Measurements from ENCODE around the gene BABAM2. TPM values are rescaled to one million over a fixed set of nuclear protein-coding genes. Genes with fewer than 3 reads are reported as not detected.
"Not testable (repeated sequence)": the region's sequence is repeated elsewhere in the genome, so short reads cannot be mapped to it uniquely, and the experiment has no call there.

The BABAM2 gene
- polyA plus RNA-seq, 2 donors: 9.1 to 18.0 TPM

DNA sequence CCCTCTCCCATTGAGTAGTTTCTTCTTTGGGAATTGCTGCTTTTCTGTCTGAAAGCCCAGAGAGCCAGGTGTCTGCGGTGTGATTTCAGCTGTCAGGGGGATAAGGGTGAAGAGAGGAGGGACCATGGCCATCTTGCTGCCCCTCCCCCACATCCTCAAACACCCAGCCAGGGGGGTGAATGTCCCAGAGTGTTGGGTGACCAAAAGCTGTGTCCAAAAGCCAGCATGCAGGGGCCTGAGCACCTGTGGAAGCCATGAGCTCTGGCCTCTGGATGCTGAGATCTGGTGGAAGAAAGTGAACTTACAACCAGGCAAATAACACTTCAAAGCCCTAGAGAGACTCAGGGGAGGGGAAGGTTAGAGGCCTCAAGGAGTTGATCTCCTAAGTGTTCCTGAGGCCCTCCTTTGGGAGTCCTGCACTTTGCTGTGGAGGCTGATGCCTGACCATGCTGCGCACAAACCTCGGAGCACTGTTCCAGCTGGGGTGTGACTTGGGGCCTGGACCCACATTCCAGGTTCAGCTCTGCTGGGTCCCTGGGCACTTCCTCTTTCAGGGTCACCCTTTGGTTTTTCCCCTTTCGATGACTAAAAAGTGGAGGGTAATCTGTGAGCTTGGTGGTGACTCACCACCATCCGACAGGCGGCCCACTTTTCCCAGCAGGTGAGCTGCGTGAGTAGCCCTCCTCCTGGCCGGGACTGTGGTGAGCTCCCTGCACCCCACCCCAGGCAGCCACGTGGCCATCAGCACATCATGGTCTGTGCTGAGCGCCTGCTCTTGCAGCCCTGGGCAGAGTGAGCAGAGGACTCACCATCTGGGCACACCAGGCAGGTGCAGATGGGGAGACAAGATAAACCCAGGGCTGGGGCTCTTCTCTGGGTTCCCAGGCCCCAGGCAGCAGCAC lies 435.3 kb downstream of the BABAM2 start:
- no peaks in the 10 kb centered on the region for H3K9me3 ChIP-seq (ENCODE audit: control insufficient read depth in 2 of 2, insufficient read depth in 1 of 2, low read depth in 1 of 2, low read length in 1 of 2)
- H3K27me3 ChIP-seq (ENCODE audit: control insufficient read depth in 1 of 2, insufficient read depth in 2 of 2, low read length in 2 of 2): no peaks in the 10 kb centered on the region
- H3K27ac ChIP-seq (ENCODE audit: low read depth in 2 of 2, low read length in 1 of 2): no peak overlapping the region
- WGBS, 2 donors: 77 to 87% methylated on average over 10 of the region's 10 CpGs
- H3K4me3 ChIP-seq (ENCODE audit: low read depth in 1 of 2, low read length in 2 of 2): no peak overlapping the region
- H3K4me1 ChIP-seq (ENCODE audit: control insufficient read depth in 2 of 2, insufficient read depth in 2 of 2, low read length in 1 of 2): peaks cover 16 to 17% of the 10 kb centered on the region in 2 donors
- no peaks in the 10 kb centered on the region for H3K36me3 ChIP-seq (ENCODE audit: control insufficient read depth in 2 of 2, insufficient read depth in 2 of 2, low read length in 1 of 2)

- Histone ChIP-seq H3K27ac (ENCODE audit: low read depth in 2 of 2, low read length in 1 of 2) (peak overlapping the region in 1 of 2 donors; percentile 24), H3K36me3 (ENCODE audit: control insufficient read depth in 2 of 2, insufficient read depth in 2 of 2, low read length in 1 of 2) (no peaks in the 10 kb centered on the region), H3K9me3 (ENCODE audit: control insufficient read depth in 2 of 2, insufficient read depth in 1 of 2, low read depth in 1 of 2, low read length in 1 of 2) (no peaks in the 10 kb centered on the region), H3K27me3 (ENCODE audit: control insufficient read depth in 1 of 2, insufficient read depth in 2 of 2, low read length in 2 of 2) (no peaks in the 10 kb centered on the region), H3K4me1 (ENCODE audit: control insufficient read depth in 2 of 2, insufficient read depth in 2 of 2, low read length in 1 of 2) (peaks cover 16 to 17% of the 10 kb centered on the region in 2 donors), H3K4me3 (ENCODE audit: low read depth in 1 of 2, low read length in 2 of 2) (no peak overlapping the region)
- WGBS, 2 donors: 83 to 86% methylated on average over 4 of the region's 4 CpGs
These were observed 435.9 kb downstream of the BABAM2 start for GRCh38 chr2:28326469-28326805.

DNA sequence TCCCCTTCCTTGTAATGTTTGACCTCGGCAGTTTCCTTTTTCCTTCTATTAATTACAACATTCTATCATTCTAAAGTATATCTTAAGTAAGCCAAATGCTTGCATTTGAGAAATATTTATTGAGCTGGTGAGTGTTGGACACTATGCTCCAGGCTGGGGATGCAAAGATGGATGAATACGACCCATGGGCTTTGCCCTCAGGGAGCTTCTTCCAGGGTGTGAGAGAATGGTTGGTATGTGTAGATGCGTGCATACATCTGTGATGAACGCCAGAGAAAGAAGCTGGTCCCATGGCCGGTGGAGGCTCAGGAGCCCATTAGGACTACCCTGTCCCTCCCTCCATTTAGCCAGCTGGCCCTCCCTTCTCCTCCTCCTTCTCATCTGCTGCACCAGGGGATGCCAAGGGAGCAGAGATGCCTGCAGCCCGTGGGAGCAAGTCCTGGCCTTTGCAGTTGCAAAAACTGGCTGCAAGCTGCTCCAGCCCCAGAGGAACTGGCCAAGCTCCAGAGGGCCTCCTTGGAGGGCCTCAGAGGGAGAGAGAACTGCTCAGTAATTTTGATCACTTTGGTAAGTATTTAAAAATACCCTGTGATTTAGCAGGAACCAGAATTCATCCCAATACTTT lies 436.5 kb downstream of the BABAM2 start:
- H3K4me3 ChIP-seq (ENCODE audit: low read depth in 1 of 2, low read length in 2 of 2): no peak overlapping the region
- H3K27ac ChIP-seq (ENCODE audit: low read depth in 2 of 2, low read length in 1 of 2): peak overlapping the region; percentile 39 to 45
- no peaks in the 10 kb centered on the region for H3K36me3 ChIP-seq (ENCODE audit: control insufficient read depth in 2 of 2, insufficient read depth in 2 of 2, low read length in 1 of 2)
- 60 to 68% methylated on average over 6 of the region's 6 CpGs for WGBS, 2 donors
- H3K4me1 ChIP-seq (ENCODE audit: control insufficient read depth in 2 of 2, insufficient read depth in 2 of 2, low read length in 1 of 2): peaks cover 16 to 17% of the 10 kb centered on the region in 2 donors
- no peaks in the 10 kb centered on the region for H3K9me3 ChIP-seq (ENCODE audit: control insufficient read depth in 2 of 2, insufficient read depth in 1 of 2, low read depth in 1 of 2, low read length in 1 of 2)
- H3K27me3 ChIP-seq (ENCODE audit: control insufficient read depth in 1 of 2, insufficient read depth in 2 of 2, low read length in 2 of 2): no peaks in the 10 kb centered on the region

DNA sequence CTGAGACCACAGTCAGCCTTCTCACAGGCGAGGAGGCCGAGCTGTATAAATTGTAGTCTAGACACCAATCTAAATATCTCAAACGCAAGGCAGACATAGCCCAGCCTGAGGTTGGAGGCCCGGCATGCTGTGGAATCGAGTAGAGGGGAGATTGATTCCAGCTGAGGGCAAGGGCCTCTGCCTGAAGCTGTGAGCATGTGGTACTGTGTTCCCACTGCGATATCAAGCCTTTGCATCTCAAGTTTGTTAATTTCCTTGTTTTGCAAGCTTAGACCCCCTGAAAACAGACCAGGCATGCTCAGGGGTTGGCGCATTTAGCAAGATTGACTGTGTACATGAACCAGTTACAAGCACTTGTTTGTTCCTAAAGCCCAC lies 437.0 kb downstream of the BABAM2 start:
- Histone ChIP-seq H3K4me3 (ENCODE audit: low read depth in 1 of 2, low read length in 2 of 2) (no peak overlapping the region), H3K9me3 (ENCODE audit: control insufficient read depth in 2 of 2, insufficient read depth in 1 of 2, low read depth in 1 of 2, low read length in 1 of 2) (no peaks in the 10 kb centered on the region), H3K4me1 (ENCODE audit: control insufficient read depth in 2 of 2, insufficient read depth in 2 of 2, low read length in 1 of 2) (peaks cover 16 to 17% of the 10 kb centered on the region in 2 donors), H3K27ac (ENCODE audit: low read depth in 2 of 2, low read length in 1 of 2) (peak overlapping the region; percentile 39 to 72), H3K36me3 (ENCODE audit: control insufficient read depth in 2 of 2, insufficient read depth in 2 of 2, low read length in 1 of 2) (peaks cover 0 to 3% of the 10 kb centered on the region in 2 donors), H3K27me3 (ENCODE audit: control insufficient read depth in 1 of 2, insufficient read depth in 2 of 2, low read length in 2 of 2) (no peaks in the 10 kb centered on the region)
- 74 to 76% methylated on average over 7 of the region's 7 CpGs for WGBS, 2 donors

GRCh38 chr2:28327956-28328922 lies 437.7 kb downstream of the BABAM2 start:
- 46 to 63% methylated on average over 14 of the region's 14 CpGs for WGBS, 2 donors
- Histone ChIP-seq H3K4me3 (ENCODE audit: low read depth in 1 of 2, low read length in 2 of 2) (no peak overlapping the region), H3K4me1 (ENCODE audit: control insufficient read depth in 2 of 2, insufficient read depth in 2 of 2, low read length in 1 of 2) (peaks cover 16 to 17% of the 10 kb centered on the region in 2 donors), H3K36me3 (ENCODE audit: control insufficient read depth in 2 of 2, insufficient read depth in 2 of 2, low read length in 1 of 2) (peaks cover 0 to 4% of the 10 kb centered on the region in 2 donors), H3K27ac (ENCODE audit: low read depth in 2 of 2, low read length in 1 of 2) (peak overlapping the region; percentile 39 to 72), H3K27me3 (ENCODE audit: control insufficient read depth in 1 of 2, insufficient read depth in 2 of 2, low read length in 2 of 2) (no peaks in the 10 kb centered on the region), H3K9me3 (ENCODE audit: control insufficient read depth in 2 of 2, insufficient read depth in 1 of 2, low read depth in 1 of 2, low read length in 1 of 2) (no peaks in the 10 kb centered on the region)

- Histone ChIP-seq H3K4me3 (ENCODE audit: low read depth in 1 of 2, low read length in 2 of 2) (no peak overlapping the region), H3K27ac (ENCODE audit: low read depth in 2 of 2, low read length in 1 of 2) (no peak overlapping the region), H3K27me3 (ENCODE audit: control insufficient read depth in 1 of 2, insufficient read depth in 2 of 2, low read length in 2 of 2) (no peaks in the 10 kb centered on the region), H3K36me3 (ENCODE audit: control insufficient read depth in 2 of 2, insufficient read depth in 2 of 2, low read length in 1 of 2) (peaks cover 0 to 4% of the 10 kb centered on the region in 2 donors), H3K9me3 (ENCODE audit: control insufficient read depth in 2 of 2, insufficient read depth in 1 of 2, low read depth in 1 of 2, low read length in 1 of 2) (no peaks in the 10 kb centered on the region), H3K4me1 (ENCODE audit: control insufficient read depth in 2 of 2, insufficient read depth in 2 of 2, low read length in 1 of 2) (peaks cover 16 to 19% of the 10 kb centered on the region in 2 donors)
- 89 to 94% methylated on average over 5 of the region's 5 CpGs for WGBS, 2 donors
These were observed 438.7 kb downstream of the BABAM2 start for GRCh38 chr2:28329184-28329583.

DNA sequence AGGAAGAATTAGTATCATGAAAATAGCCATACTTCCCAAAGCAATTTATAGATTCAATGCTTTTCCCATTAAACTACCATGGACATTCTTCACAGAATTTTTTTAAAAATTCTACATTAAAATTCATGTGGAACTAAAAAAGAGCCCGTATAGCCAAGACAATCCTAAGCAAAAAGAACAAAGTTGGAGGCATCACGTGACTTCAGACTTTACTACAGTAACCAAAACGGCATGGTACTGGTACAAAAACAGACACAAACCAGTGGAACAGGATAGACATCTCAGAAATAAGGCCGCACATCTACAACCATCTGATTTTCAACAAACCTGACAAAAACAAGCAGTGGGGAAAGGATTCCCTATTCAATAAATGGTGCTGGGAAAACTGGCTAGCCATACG lies 440.2 kb downstream of the BABAM2 start:
- H3K27me3 ChIP-seq (ENCODE audit: control insufficient read depth in 1 of 2, insufficient read depth in 2 of 2, low read length in 2 of 2); H3K27ac ChIP-seq (ENCODE audit: low read depth in 2 of 2, low read length in 1 of 2); H3K36me3 ChIP-seq (ENCODE audit: control insufficient read depth in 2 of 2, insufficient read depth in 2 of 2, low read length in 1 of 2); H3K4me3 ChIP-seq (ENCODE audit: low read depth in 1 of 2, low read length in 2 of 2); H3K9me3 ChIP-seq (ENCODE audit: control insufficient read depth in 2 of 2, insufficient read depth in 1 of 2, low read depth in 1 of 2, low read length in 1 of 2): not testable (repeated sequence)
- 73 to 84% methylated on average over 5 of the region's 5 CpGs for WGBS, 2 donors
- peaks cover 16 to 20% of the 10 kb centered on the region in 2 donors for H3K4me1 ChIP-seq (ENCODE audit: control insufficient read depth in 2 of 2, insufficient read depth in 2 of 2, low read length in 1 of 2)

- not testable (repeated sequence) for H3K9me3 ChIP-seq (ENCODE audit: control insufficient read depth in 2 of 2, insufficient read depth in 1 of 2, low read depth in 1 of 2, low read length in 1 of 2); H3K27me3 ChIP-seq (ENCODE audit: control insufficient read depth in 1 of 2, insufficient read depth in 2 of 2, low read length in 2 of 2); H3K27ac ChIP-seq (ENCODE audit: low read depth in 2 of 2, low read length in 1 of 2); H3K36me3 ChIP-seq (ENCODE audit: control insufficient read depth in 2 of 2, insufficient read depth in 2 of 2, low read length in 1 of 2); H3K4me3 ChIP-seq (ENCODE audit: low read depth in 1 of 2, low read length in 2 of 2)
- 97 to 99% methylated on average over 3 of the region's 3 CpGs for WGBS, 2 donors
- peaks cover 12 to 17% of the 10 kb centered on the region in 2 donors for H3K4me1 ChIP-seq (ENCODE audit: control insufficient read depth in 2 of 2, insufficient read depth in 2 of 2, low read length in 1 of 2)
These were observed 441.3 kb downstream of the BABAM2 start for GRCh38 chr2:28331797-28332196.

- H3K27me3 ChIP-seq (ENCODE audit: control insufficient read depth in 1 of 2, insufficient read depth in 2 of 2, low read length in 2 of 2): no peaks in the 10 kb centered on the region
- no peaks in the 10 kb centered on the region for H3K9me3 ChIP-seq (ENCODE audit: control insufficient read depth in 2 of 2, insufficient read depth in 1 of 2, low read depth in 1 of 2, low read length in 1 of 2)
- 97 to 98% methylated on average over 8 of the region's 8 CpGs for WGBS, 2 donors
- no peak overlapping the region for H3K27ac ChIP-seq (ENCODE audit: low read depth in 2 of 2, low read length in 1 of 2)
- H3K36me3 ChIP-seq (ENCODE audit: control insufficient read depth in 2 of 2, insufficient read depth in 2 of 2, low read length in 1 of 2): peaks cover 0 to 4% of the 10 kb centered on the region in 2 donors
- no peak overlapping the region for H3K4me3 ChIP-seq (ENCODE audit: low read depth in 1 of 2, low read length in 2 of 2)
- H3K4me1 ChIP-seq (ENCODE audit: control insufficient read depth in 2 of 2, insufficient read depth in 2 of 2, low read length in 1 of 2): peaks cover 7 to 16% of the 10 kb centered on the region in 2 donors
These were observed 442.2 kb downstream of the BABAM2 start for GRCh38 chr2:28332696-28333095.
